ENCODE measurements around the gene DDX1. TPM values are rescaled to one million over a fixed set of nuclear protein-coding genes. Genes with fewer than 3 reads are reported as not detected.

The DDX1 gene
- total and polyA plus RNA-seq, 9 of the 15 experiments (the other 6 are each of a cell fraction or from before 2014, with no cell fraction given) = 116 to 277 (median 232) TPM

- TF ChIP-seq CHD7 (IDR thresholded peaks at IDR 0.05; ENCODE audit: low read depth, low read length) = no peak
- TF ChIP-seq CHAMP1 (IDR thresholded peaks at IDR 0.05) = no peak
- TF ChIP-seq CC2D1A (IDR thresholded peaks at IDR 0.05) = peak; percentile 80
- TF ChIP-seq TEAD4 (IDR thresholded peaks at IDR 0.05; ENCODE audit: low read length) = peak; percentile 99
- TF ChIP-seq TEAD4 (CRISPR knock-in tag; IDR thresholded peaks at IDR 0.05; ENCODE audit: borderline replicate concordance) = no peak
- TF ChIP-seq ZBED1 (IDR thresholded peaks at IDR 0.05) = no peak
- no peak for TF ChIP-seq ZNF512 (tag; IDR thresholded peaks at IDR 0.05)
- peak; percentile 85 for TF ChIP-seq MEIS2 (IDR thresholded peaks at IDR 0.05; ENCODE audit: partially characterized antibody)
- peak; percentile 78 for TF ChIP-seq CCNT2 (IDR thresholded peaks at IDR 0.05; ENCODE audit: borderline replicate concordance, extremely low read depth, insufficient read length, low read depth, low read length)
- no peak for TF ChIP-seq HDAC2 (IDR thresholded peaks at IDR 0.05)
These were observed 35.2 kb upstream of the DDX1 start (continued) for GRCh38 chr2:15556311-15556930.

Measured in K562 (cell line).